Osteoblast (primary cell): Measurements from ENCODE around the gene ERP44. TPM values are rescaled to one million over a fixed set of nuclear protein-coding genes. Genes with fewer than 3 reads are reported as not detected.
"Not testable (repeated sequence)": the region's sequence is repeated elsewhere in the genome, so short reads cannot be mapped to it uniquely, and the experiment has no call there.

Experiments
- DNase-seq: peaks from one replicate; pipeline ENCODE4 v3.0.0; 2011; ENCODE audit warnings: low spot score, mixed read lengths; ENCODE audit not compliant: insufficient read length; ENCODE audit errors: missing footprints
- H2AFZ ChIP-seq: 2 replicates; pipeline ENCODE4 v1.6.0; 2011; ENCODE audit warnings: mild to moderate bottlenecking, low read length
- H3K27ac ChIP-seq: 2 replicates; pipeline ENCODE4 v1.5.1; 2011; ENCODE audit warnings: mild to moderate bottlenecking, low read depth, low read length, moderate library complexity
- H3K27me3 ChIP-seq: 2 replicates; pipeline ENCODE4 v1.6.0; 2012; ENCODE audit warnings: mild to moderate bottlenecking, control low read depth, inconsistent platforms, low read length, moderate library complexity; ENCODE audit not compliant: insufficient read depth
- H3K36me3 ChIP-seq: 2 replicates; pipeline ENCODE4 v1.5.1; 2011; ENCODE audit warnings: mild to moderate bottlenecking, low read length, control low read depth, moderate library complexity; ENCODE audit not compliant: insufficient read depth
- H3K4me1 ChIP-seq: 2 replicates; pipeline ENCODE4 v1.5.1; 2011; ENCODE audit warnings: mild to moderate bottlenecking, low read length, control low read depth, moderate library complexity; ENCODE audit not compliant: insufficient read depth
- H3K4me2 ChIP-seq: 2 replicates; pipeline ENCODE4 v1.6.0; 2011; ENCODE audit warnings: mild to moderate bottlenecking, low read length; ENCODE audit not compliant: insufficient read depth
- H3K4me3 ChIP-seq: fragments of 200-600 bp; sonication (generic); 3 replicates; pipeline ENCODE4 v1.5.1; 2012; ENCODE audit warnings: mild to moderate bottlenecking, low read length, inconsistent platforms; ENCODE audit not compliant: insufficient read depth
- H3K79me2 ChIP-seq: 2 replicates; pipeline ENCODE4 v1.6.0; 2012; ENCODE audit warnings: mild to moderate bottlenecking, low read length, control low read depth, inconsistent platforms; ENCODE audit not compliant: insufficient read depth
- H3K9me3 ChIP-seq: 2 replicates; pipeline ENCODE4 v1.5.1; 2011; ENCODE audit warnings: low read depth, low read length, control low read depth
- H4K20me1 ChIP-seq: 2 replicates; pipeline ENCODE4 v1.6.0; 2012; ENCODE audit warnings: mild to moderate bottlenecking, low read length, control low read depth; ENCODE audit not compliant: insufficient read depth
- CTCF ChIP-seq: IDR thresholded peaks from 2 replicates; pipeline ENCODE4 v1.5.1; 2011; ENCODE audit warnings: mild to moderate bottlenecking, low read depth, low read length, moderate library complexity; ENCODE audit errors: extremely low read depth
- total RNA-seq: library from RNA; depleted of rRNA; stranded (reverse); fragments of >200 nt; gene quantifications from 2 replicates; pipeline ENCODE4 v1.2.3, GENCODE V29; 2012

ERP44 gene
- total RNA-seq, 1 donor: 13.8 TPM

- Histone ChIP-seq H3K4me2 (no peak overlapping the region), H3K27me3 (no peaks in the 10 kb centered on the region), H3K79me2 (peaks cover 14% of the 10 kb centered on the region), H3K4me3 (no peak overlapping the region), H3K4me1 (peaks cover 18% of the 10 kb centered on the region), H3K27ac (peak overlapping the region; percentile 57), H3K36me3 (no peaks in the 10 kb centered on the region), H2AFZ (no peak overlapping the region), H3K9me3 (no peaks in the 10 kb centered on the region), H4K20me1 (peaks cover 22% of the 10 kb centered on the region)
- TF ChIP-seq CTCF: no peak
- no peak for DNase-seq
Observed at GRCh38 chr9:100064872-100065581, 33.8 kb downstream of the ERP44 start.

- TF ChIP-seq CTCF: no peak
- Histone ChIP-seq H3K27me3 (no peaks in the 10 kb centered on the region), H3K27ac (no peak overlapping the region), H3K4me2 (no peak overlapping the region), H3K4me3 (no peak overlapping the region), H3K4me1 (peaks cover 18% of the 10 kb centered on the region), H4K20me1 (peaks cover 22% of the 10 kb centered on the region), H2AFZ (no peak overlapping the region), H3K36me3 (no peaks in the 10 kb centered on the region), H3K79me2 (peaks cover 17% of the 10 kb centered on the region), H3K9me3 (no peaks in the 10 kb centered on the region)
- no peak for DNase-seq
Observed at GRCh38 chr9:100063185-100063584, 35.6 kb downstream of the ERP44 start.

- H3K4me1 ChIP-seq: peaks cover 18% of the 10 kb centered on the region
- not testable (repeated sequence) for H3K27ac ChIP-seq, H3K4me3 ChIP-seq, DNase-seq, H3K4me2 ChIP-seq, H3K27me3 ChIP-seq, H2AFZ ChIP-seq, H3K9me3 ChIP-seq, H3K36me3 ChIP-seq
- peaks cover 22% of the 10 kb centered on the region for H4K20me1 ChIP-seq
- peaks cover 17% of the 10 kb centered on the region for H3K79me2 ChIP-seq
Observed at GRCh38 chr9:100062683-100063082, 36.1 kb downstream of the ERP44 start.

- no peak overlapping the region for H3K4me3 ChIP-seq
- H2AFZ ChIP-seq: no peak overlapping the region
- H3K36me3 ChIP-seq: no peaks in the 10 kb centered on the region
- H3K27me3 ChIP-seq: no peaks in the 10 kb centered on the region
- H4K20me1 ChIP-seq: peaks cover 9% of the 10 kb centered on the region
- no peak for DNase-seq
- TF ChIP-seq CTCF: no peak
- no peak overlapping the region for H3K27ac ChIP-seq
- H3K4me2 ChIP-seq: no peak overlapping the region
- no peaks in the 10 kb centered on the region for H3K4me1 ChIP-seq
- H3K9me3 ChIP-seq: no peaks in the 10 kb centered on the region
- H3K79me2 ChIP-seq: peaks cover 12% of the 10 kb centered on the region
Observed at GRCh38 chr9:100058699-100059579, 39.9 kb downstream of the ERP44 start.
